Astrocyte of the cerebellum (primary cell): ENCODE results near the gene NFASC.

Experiments
- DNase-seq: peaks from one replicate; pipeline ENCODE4 v3.0.0-alpha.2; 2011; ENCODE audit warnings: low read depth
- H3K4me3 ChIP-seq: 2 replicates; pipeline ENCODE4 v1.5.1; 2011; ENCODE audit warnings: mild to moderate bottlenecking, low read depth, low read length, moderate library complexity
- CTCF ChIP-seq: IDR thresholded peaks from 2 replicates; pipeline ENCODE4 v1.5.1; 2012; ENCODE audit warnings: low read length, low read depth, moderate library complexity, mild to moderate bottlenecking; ENCODE audit errors: missing control alignments
- in situ Hi-C: cut with HindIII; loops from 2 replicates; pipeline ENCODE4 v1.10.0; 2017; ENCODE audit warnings: low sequenced_read_pairs

The NFASC gene

GRCh38 chr1:204866051-204866596, 4.5 kb upstream of the NFASC start:
- H3K4me3 ChIP-seq: no peak overlapping the region
- no peak for DNase-seq
- in situ Hi-C loops: no loop called here
- no peak for TF ChIP-seq CTCF

- in situ Hi-C loops: no loop called here
Observed at GRCh38 chr1:204867203-204867602, 3.5 kb upstream of the NFASC start.

GRCh38 chr1:204867666-204868339, 2.9 kb upstream of the NFASC start:
- in situ Hi-C loops: no loop called here
- DNase-seq: no peak
- no peak overlapping the region for H3K4me3 ChIP-seq

More at GRCh38 chr1:204867203-204867602, 3.5 kb upstream of the NFASC start:
- TF ChIP-seq CTCF: no peak
- no peak for DNase-seq
- H3K4me3 ChIP-seq: no peak overlapping the region

GRCh38 chr1:204868340-204868700, 2.3 kb upstream of the NFASC start:
- TF ChIP-seq CTCF: no peak
- no peak overlapping the region for H3K4me3 ChIP-seq
- in situ Hi-C loops: no loop called here
- DNase-seq: no peak

More at GRCh38 chr1:204867666-204868339, 2.9 kb upstream of the NFASC start:
- no peak for TF ChIP-seq CTCF

- no peak for TF ChIP-seq CTCF
- no peak overlapping the region for H3K4me3 ChIP-seq
- no peak for DNase-seq
- in situ Hi-C loops: no loop called here
Observed at GRCh38 chr1:204869097-204869496, 1.6 kb upstream of the NFASC start.

- in situ Hi-C loops: no loop called here
- TF ChIP-seq CTCF: no peak
- H3K4me3 ChIP-seq: no peak overlapping the region
- DNase-seq: no peak
Observed at GRCh38 chr1:204871405-204872037, 859 bp downstream of the NFASC start.
